BLaER1 treated with 17β-estradiol and CSF1 and Interleukin-3, amounts not matched to agents 10 nM and 100 nM (cell line): ENCODE results near the gene MYO1F.
"Not testable (repeated sequence)": the region's sequence is repeated elsewhere in the genome, so short reads cannot be mapped to it uniquely, and the experiment has no call there.

ENCODE experiments used
- H3K27ac ChIP-seq, 11 experiments: shearing (Covaris generic); formaldehyde crosslinking; 2 replicates each; pipeline ENCODE4 v1.8.1; 2022
- H3K27me3 ChIP-seq, 11 experiments: shearing (Covaris generic); formaldehyde crosslinking; 2 replicates each; pipeline ENCODE4 v1.8.1; 2022
- H3K36me3 ChIP-seq, 11 experiments: shearing (Covaris generic); formaldehyde crosslinking; 2 replicates each; pipeline ENCODE4 v1.8.1; 2022
- H3K4me1 ChIP-seq, 10 experiments: shearing (Covaris generic); formaldehyde crosslinking; 2 replicates each; pipeline ENCODE4 v1.8.1; 2022
- H3K4me2 ChIP-seq, 11 experiments: shearing (Covaris generic); formaldehyde crosslinking; 2 replicates each; pipeline ENCODE4 v1.8.1; 2022
- H3K4me3 ChIP-seq, 10 experiments: shearing (Covaris generic); formaldehyde crosslinking; 2 replicates each; pipeline ENCODE4 v1.8.1; 2022
- H3K9ac ChIP-seq, 11 experiments: shearing (Covaris generic); formaldehyde crosslinking; 2 replicates each; pipeline ENCODE4 v1.8.1; 2022
- H3K9me3 ChIP-seq, 11 experiments: shearing (Covaris generic); formaldehyde crosslinking; replicated peaks in 1 of 11; 2 replicates each; pipeline ENCODE4 v1.8.1; 2022
- H4K20me1 ChIP-seq, 11 experiments: shearing (Covaris generic); formaldehyde crosslinking; 2 replicates each; pipeline ENCODE4 v1.8.1; 2022
- Cebpa-rat ChIP-seq, 11 experiments: shearing (Covaris generic); IDR thresholded peaks; 2 replicates each; pipeline ENCODE4 v1.8.1; 2022

MYO1F gene

DNA sequence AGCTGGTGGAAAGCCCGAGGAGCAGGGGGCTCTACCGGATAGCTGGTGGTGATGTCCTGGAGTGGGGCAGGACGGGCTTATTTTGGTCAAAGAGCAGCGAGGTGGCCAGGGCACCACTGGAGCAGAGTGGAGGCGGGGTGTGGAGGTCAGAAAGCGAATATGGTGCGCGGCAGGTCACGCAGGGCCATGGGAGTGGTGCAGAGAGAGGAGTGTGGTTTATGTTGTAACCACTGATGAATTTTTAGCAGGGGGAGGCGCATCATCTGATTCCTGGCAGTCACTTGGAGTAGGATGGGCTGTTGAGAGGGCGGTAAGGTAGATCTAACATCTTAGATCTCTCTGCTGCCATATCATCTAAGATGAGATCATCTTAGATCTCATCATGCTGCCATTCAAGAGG is 61.9 kb downstream of the MYO1F start:
- no peak for TF ChIP-seq Cebpa-rat (IDR thresholded peaks at IDR 0.05)
- H3K4me1 ChIP-seq, result peaks cover 37 to 82% (median 75%) of the 10 kb centered on the region in 10 experiments
- peak overlapping the region in 7 of 11 experiments; percentile 10 to 100 (median 96); a peak in 9 of 22 replicates for H3K9ac ChIP-seq
- H3K4me2 ChIP-seq, result peak overlapping the region; percentile 3 to 97 (median 89); a peak in 16 of 22 replicates
- no peaks in the 10 kb centered on the region for H3K9me3 ChIP-seq
- H4K20me1 ChIP-seq, result peaks cover 0 to 24% (median 0%) of the 10 kb centered on the region in 11 experiments; a peak in 3 of 22 replicates
- no peak overlapping the region for H3K4me3 ChIP-seq
- H3K27me3 ChIP-seq, result no peaks in the 10 kb centered on the region
- H3K27ac ChIP-seq, result peak overlapping the region in 8 of 11 experiments; percentile 49 to 100 (median 99); a peak in 13 of 22 replicates
- peaks cover 3 to 36% (median 23%) of the 10 kb centered on the region in 11 experiments for H3K36me3 ChIP-seq

DNA sequence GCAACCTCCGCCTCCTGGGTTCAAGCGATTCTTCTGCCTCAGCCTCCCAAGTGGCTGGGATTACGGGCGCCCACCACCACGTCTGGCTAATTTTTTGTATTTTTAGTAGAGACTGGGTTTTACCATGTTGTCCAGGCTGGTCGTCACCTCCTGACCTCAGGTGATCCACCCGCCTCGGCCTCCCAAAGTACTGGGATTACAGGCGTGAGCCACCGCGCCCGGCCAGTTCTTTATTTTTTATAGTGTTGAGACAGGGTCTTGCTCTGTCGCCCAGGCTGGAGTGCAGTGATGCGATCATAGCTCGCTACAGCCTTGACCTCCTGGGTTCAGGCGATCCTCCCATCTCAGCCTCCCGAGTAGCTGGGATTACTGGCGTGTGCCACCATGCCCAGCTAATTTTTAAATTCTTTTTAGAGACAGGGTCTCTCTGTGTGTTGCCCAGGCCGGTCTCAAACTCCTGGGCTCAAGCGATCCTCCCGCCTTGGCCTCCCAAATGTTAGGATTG is 62.7 kb downstream of the MYO1F start:
- H4K20me1 ChIP-seq, result peaks cover 0 to 18% (median 0%) of the 10 kb centered on the region in 11 experiments; a peak in 3 of 22 replicates
- not testable (repeated sequence) for H3K27me3 ChIP-seq, H3K9me3 ChIP-seq
- peak overlapping the region; percentile 95 to 100 (median 99); a peak in 21 of 22 replicates for H3K27ac ChIP-seq
- peaks cover 0 to 36% (median 24%) of the 10 kb centered on the region in 11 experiments; a peak in 21 of 22 replicates for H3K36me3 ChIP-seq
- peak overlapping the region; percentile 62 to 80 (median 71) for H3K4me3 ChIP-seq
- peak overlapping the region; percentile 68 to 97 (median 89) for H3K4me2 ChIP-seq
- H3K9ac ChIP-seq, result peak overlapping the region; percentile 95 to 100 (median 99)
- H3K4me1 ChIP-seq, result peaks cover 37 to 75% (median 69%) of the 10 kb centered on the region in 10 experiments

DNA sequence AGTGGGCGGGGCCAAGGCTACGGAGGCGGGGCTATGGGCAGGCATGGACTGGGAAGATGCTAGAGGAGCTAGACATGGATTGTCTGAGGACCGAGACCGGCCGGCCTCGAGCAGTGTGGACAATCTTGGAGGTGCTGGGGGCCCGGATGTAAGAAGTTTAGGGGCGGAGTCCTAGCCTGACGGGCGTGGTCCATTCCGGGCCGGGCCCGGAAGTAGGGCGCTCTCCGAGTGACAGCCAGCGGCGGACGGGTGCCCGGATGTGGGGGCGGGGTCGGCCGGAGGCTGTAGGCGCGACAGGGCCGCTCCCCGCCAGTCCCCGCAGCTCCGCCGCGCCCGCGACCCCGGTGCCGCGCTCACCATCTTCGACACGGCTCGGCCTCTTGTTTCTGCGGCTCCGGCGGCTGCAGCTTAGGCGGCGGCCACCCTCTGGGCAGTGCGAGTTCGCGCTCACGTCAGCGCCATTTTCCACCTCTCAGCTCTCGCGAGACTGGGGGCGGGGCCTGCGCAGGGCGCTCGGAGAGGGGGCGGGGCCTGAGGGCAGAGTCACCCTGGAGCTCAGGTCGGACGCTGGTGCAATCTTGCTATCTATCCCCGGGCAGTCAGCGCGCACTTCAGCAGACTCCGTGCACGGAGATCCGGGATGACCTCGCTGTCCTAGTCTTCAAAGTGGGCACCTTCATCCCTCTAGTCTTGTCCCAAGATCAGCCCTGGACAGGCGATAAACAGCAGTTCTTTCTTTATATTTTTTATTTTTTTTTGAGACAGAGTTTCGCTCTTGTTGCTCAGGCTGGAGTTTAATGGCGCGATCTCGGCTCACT is 63.3 kb downstream of the MYO1F start, which contains the start of gene ZNF414:
TSS of gene ZNF414 (minus strand) at position 481 of the 818 bp plus-strand sequence. CDS start at position 360, 121 bp downstream.
- Histone ChIP-seq H4K20me1 (peaks cover 0 to 11% (median 0%) of the 10 kb centered on the region in 11 experiments; a peak in 3 of 22 replicates), H3K9ac (peak within 1 kb of the TSS; percentile 95 to 100 (median 99)), H3K36me3 (peaks cover 0 to 39% (median 24%) of the 10 kb centered on the region in 11 experiments; a peak in 21 of 22 replicates), H3K27ac (peak within 1 kb of the TSS; percentile 95 to 100 (median 99)), H3K9me3 (no peaks in the 10 kb centered on the region), H3K4me1 (peaks cover 37 to 70% (median 62%) of the 10 kb centered on the region in 10 experiments), H3K4me2 (peak within 1 kb of the TSS; percentile 79 to 97 (median 90)), H3K4me3 (peak within 1 kb of the TSS; percentile 62 to 80 (median 71)), H3K27me3 (no peaks in the 10 kb centered on the region)
- TF ChIP-seq Cebpa-rat (IDR thresholded peaks at IDR 0.05), result no peak

DNA sequence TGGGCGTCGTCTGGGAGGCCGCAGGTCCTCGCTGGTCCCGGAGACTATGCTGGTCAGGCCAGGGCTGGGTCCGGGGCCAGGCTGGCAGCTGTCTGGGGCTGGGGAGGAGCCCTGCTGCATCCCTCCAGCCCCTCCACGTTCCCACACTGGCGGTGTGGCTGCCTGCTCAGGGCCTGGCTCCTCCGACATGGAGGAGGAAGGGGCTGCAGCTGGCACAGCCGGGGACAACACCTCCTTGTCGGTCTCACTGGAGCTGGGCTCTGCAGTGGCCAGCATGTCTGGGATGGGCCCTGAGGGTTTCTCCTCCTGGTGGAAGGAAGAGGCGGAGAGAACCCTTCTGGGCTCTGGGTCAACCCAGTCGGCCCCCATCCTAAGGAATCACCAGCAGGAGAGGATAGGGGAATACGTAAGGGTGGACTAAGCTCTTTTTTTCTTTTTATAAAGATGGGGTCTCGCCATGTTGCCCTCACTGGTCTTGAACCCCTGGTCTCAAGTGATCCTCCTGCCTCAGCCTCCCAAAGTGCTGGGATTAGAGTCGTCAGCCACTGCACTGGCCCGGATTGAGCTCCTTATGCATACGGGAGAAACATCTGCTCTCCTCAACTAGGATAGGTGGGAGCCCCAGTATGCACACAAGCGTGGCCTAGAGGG is 64.1 kb downstream of the MYO1F start:
- Histone ChIP-seq H3K9me3 (no peaks in the 10 kb centered on the region), H3K4me2 (peak overlapping the region; percentile 79 to 97 (median 90)), H3K27me3 (no peaks in the 10 kb centered on the region)

DNA sequence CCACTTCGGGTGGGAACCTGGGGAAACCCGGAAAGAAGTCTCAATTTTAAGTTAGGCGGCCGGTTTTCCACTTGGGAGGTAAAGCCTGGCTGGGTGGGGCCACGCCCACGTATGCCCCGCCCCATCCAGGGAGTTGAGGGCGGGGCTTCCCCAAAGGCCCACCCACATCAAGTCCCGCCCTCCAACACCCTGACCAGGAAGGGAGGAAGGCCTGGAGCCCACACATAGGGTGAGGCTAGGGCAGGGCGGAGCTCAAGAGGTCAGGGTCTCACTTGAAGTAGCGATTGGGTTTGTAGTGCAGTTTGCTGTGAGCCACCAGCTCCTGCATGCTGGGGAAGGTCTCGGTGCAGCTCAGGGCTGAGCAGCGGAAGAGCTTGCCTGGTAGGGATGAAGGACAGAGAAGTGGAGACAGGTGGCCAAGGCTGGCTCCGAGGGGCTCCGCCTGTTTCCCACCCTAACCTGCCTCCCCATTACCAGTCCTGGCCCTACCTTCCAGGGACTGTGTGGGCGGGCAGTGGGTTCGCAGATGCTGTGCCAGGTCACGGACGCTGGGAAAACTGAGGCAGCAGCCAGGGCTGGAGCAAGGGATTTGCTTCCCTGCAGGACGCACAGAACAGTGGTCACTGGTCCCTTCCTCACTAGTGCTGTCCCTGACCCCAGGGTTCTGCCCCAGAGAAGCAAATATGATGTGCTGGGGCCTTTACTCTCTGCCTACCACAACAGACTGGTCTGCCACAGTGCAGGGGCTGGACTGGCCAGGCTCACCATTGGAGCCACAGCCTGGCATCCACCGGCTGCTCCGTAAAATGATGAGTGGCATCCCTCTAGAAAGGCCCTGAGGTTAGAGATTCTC is 64.9 kb downstream of the MYO1F start:
- Histone ChIP-seq H3K4me2 (peak overlapping the region; percentile 79 to 97 (median 90)), H3K27me3 (no peaks in the 10 kb centered on the region), H3K36me3 (peaks cover 0 to 42% (median 24%) of the 10 kb centered on the region in 11 experiments; a peak in 21 of 22 replicates), H4K20me1 (no peaks in the 10 kb centered on the region), H3K4me1 (peaks cover 29 to 64% (median 47%) of the 10 kb centered on the region in 10 experiments), H3K9me3 (no peaks in the 10 kb centered on the region), H3K9ac (peak overlapping the region; percentile 95 to 100 (median 99); a peak in 21 of 22 replicates), H3K27ac (peak overlapping the region; percentile 95 to 100 (median 99); a peak in 21 of 22 replicates), H3K4me3 (peak overlapping the region in 7 of 10 experiments; percentile 62 to 80 (median 71); a peak in 9 of 20 replicates)
- TF ChIP-seq Cebpa-rat (IDR thresholded peaks at IDR 0.05), result no peak

More for the DNA sequence above, 64.1 kb downstream of the MYO1F start:
- H4K20me1 ChIP-seq, result peaks cover 0 to 7% (median 0%) of the 10 kb centered on the region in 11 experiments; a peak in 3 of 22 replicates
- peaks cover 37 to 70% (median 55%) of the 10 kb centered on the region in 10 experiments for H3K4me1 ChIP-seq
- peak overlapping the region; percentile 95 to 100 (median 99) for H3K27ac ChIP-seq
- H3K4me3 ChIP-seq, result peak overlapping the region; percentile 62 to 80 (median 71)
- H3K9ac ChIP-seq, result peak overlapping the region; percentile 95 to 100 (median 99)
- peaks cover 0 to 42% (median 24%) of the 10 kb centered on the region in 11 experiments; a peak in 21 of 22 replicates for H3K36me3 ChIP-seq
- TF ChIP-seq Cebpa-rat (IDR thresholded peaks at IDR 0.05), result no peak

DNA sequence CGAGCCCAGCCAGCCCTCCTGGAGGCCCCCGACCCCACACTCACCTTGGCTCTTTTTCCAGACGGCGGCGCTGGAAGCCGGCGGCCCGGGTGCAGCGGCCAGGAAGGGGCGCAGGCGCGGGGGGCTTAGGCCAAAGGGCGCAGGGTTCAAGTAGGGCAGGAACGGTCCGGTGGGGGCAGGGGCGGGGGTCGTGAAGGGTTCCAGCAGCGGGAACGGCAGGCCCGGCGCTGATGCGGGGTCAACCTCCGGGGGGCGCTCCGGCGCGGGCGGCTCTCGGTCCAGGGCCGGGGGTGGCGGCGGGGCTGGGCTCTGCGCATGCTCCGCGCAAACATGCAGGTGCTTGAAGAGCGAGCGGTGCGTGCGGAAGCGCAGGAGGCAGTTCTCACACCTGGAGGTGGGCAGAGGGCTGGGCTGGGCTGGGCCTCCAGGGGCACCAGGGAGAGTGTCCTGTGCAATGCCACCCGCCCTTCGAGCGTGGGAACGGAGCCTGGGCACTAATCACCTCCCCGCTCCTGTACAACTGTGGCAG is 65.6 kb downstream of the MYO1F start:
- Histone ChIP-seq H3K36me3 (peaks cover 0 to 42% (median 24%) of the 10 kb centered on the region in 11 experiments; a peak in 21 of 22 replicates), H4K20me1 (no peaks in the 10 kb centered on the region), H3K27ac (peak overlapping the region in 1 of 11 experiments; percentile 100; a peak in 2 of 22 replicates), H3K9me3 (no peaks in the 10 kb centered on the region), H3K27me3 (no peaks in the 10 kb centered on the region), H3K4me1 (peaks cover 26 to 63% (median 41%) of the 10 kb centered on the region in 10 experiments), H3K4me2 (peak overlapping the region in 3 of 11 experiments; percentile 81 to 94 (median 82); a peak in 2 of 22 replicates), H3K9ac (no peak overlapping the region), H3K4me3 (no peak overlapping the region)
- TF ChIP-seq Cebpa-rat (IDR thresholded peaks at IDR 0.05), result no peak

DNA sequence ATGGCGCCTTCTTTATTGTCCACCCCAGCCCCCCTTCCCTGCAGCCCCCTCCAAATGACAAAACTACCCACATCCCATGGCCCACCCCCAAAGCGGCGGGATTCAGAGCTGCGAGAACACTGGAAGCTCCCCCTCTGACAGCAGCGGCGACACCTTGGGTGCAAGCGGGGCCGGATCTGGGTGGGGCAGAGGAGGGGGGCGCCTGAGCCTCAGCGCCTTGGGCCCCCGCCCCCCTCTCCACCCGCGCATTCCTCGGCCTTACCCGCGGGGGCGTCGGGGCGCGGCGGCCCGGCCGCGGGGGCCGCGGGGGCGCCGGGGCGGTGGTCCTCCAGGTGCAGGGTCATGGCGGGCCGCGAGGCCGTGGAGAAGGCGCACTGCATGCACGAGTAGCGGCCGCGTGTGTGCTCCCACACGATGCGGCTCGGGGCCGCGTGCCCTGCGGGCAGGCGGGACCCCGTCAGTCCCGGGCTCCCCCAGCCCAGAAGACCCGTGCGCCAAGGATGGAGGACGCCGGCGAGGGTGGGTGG is 66.6 kb downstream of the MYO1F start:
- Histone ChIP-seq H3K9me3 (no peaks in the 10 kb centered on the region), H3K27me3 (no peaks in the 10 kb centered on the region), H3K27ac (no peak overlapping the region), H3K9ac (no peak overlapping the region), H3K4me3 (no peak overlapping the region), H3K36me3 (peaks cover 0 to 42% (median 24%) of the 10 kb centered on the region in 11 experiments; a peak in 21 of 22 replicates), H3K4me1 (peaks cover 34 to 63% (median 41%) of the 10 kb centered on the region in 10 experiments), H3K4me2 (no peak overlapping the region), H4K20me1 (no peaks in the 10 kb centered on the region)
- no peak for TF ChIP-seq Cebpa-rat (IDR thresholded peaks at IDR 0.05)
